GM12875 (cell line): ENCODE data around the gene CYBA.

Source experiments
- H3K4me3 ChIP-seq: one replicate; pipeline ENCODE4 v1.5.1; 2011; ENCODE audit warnings: low read depth, low read length, control low read depth
- CTCF ChIP-seq: IDR thresholded peaks from 2 replicates; pipeline ENCODE4 v1.5.1; 2011; ENCODE audit warnings: low read depth, mild to moderate bottlenecking, control low read depth, inconsistent platforms, low read length, moderate library complexity, borderline replicate concordance; ENCODE audit not compliant: insufficient read depth

CYBA gene

DNA sequence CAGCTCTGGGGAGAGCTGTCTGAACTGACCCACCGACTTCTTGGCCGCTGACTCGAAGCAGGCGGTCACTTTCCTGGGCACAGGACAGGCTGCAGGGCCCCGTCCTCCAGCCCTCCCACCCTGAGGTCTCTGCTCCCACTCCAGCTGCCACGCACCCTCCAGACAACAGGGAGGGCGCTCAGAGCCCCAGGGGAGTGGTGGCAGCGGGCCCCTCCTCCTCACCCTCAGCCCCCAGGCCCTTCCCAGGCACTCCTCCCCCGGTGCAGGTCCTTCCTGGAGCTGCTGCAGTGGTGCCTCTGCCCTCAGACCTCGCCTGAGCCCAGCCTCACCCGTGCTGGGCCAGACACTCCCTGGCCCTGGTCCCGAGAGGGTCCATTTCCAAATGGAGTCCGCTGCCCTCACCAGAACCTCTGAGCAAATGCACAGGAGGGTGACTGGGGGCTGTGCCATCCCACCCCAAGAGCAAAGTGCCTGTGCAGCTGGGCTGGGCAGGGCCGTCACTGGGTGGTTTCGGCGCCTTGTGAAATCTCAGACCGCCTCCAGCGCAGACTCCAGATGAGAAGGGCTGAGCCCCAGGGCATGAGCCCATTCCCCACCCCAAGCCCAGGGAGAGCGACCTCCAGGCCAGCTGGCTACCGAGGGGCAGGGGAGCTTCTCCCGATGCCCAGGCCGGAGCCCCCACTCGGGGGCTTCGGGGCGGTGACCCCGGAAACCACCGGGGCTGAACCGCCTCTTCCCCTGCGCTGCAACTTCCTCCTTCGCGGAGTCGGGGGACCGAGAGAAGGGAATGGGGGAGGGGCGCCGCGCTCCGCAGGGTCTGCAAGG is 717 bp downstream of the CYBA start:
- TF ChIP-seq CTCF = no peak
- peak overlapping the region; percentile 97 for H3K4me3 ChIP-seq

- no peak for TF ChIP-seq CTCF
- peak overlapping the region; percentile 97 for H3K4me3 ChIP-seq
Measured at GRCh38 chr16:88649195-88649923, 1.5 kb downstream of the CYBA start.

DNA sequence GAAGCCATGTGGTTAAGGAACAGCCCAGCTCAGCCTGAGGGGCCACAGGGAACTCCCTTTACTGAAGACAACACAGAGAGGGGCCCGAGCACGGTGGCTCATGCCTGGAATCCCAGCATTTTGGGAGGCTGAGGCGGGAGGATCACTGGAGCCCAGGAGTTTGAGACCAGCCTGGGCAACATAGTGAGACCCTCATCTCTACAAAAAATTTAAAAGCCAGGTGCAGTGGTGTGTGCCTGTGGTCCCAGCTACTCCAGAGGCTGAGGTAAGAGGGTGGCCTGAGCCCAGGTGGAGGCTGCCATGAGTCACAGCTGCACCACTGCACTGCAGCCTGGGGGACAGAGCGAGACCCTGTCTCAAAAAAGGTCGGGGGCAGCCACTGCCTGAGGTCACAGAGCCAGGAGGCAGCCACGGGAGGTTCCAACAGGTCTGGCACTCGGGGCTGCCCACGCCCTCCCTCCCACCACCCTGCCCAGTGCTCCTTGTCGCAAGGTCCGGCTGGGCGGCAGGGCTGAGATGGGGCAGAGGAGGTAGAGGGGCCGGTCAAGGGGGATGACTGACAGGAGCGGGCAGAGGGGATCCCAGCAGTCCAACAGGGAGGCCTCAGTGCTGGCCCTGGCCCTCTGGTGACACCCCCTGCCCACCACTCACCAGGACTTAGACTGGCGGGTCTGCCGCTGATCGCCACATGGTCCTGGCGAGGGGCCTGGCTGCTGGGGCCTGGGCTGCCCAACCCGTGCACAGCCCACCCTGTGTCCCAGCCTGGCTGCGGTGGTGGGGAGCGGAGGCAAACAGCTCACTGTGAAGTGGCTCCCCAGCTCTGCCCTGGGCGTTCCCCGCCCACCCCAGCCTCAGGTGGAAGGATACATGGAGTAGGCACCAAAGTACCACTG is 3.4 kb downstream of the CYBA start:
- TF ChIP-seq CTCF = no peak

GRCh38 chr16:88646345-88647034 is 4.4 kb downstream of the CYBA start:
- TF ChIP-seq CTCF = no peak
- H3K4me3 ChIP-seq = no peak overlapping the region

More for the DNA sequence above, 3.4 kb downstream of the CYBA start:
- H3K4me3 ChIP-seq = no peak overlapping the region

DNA sequence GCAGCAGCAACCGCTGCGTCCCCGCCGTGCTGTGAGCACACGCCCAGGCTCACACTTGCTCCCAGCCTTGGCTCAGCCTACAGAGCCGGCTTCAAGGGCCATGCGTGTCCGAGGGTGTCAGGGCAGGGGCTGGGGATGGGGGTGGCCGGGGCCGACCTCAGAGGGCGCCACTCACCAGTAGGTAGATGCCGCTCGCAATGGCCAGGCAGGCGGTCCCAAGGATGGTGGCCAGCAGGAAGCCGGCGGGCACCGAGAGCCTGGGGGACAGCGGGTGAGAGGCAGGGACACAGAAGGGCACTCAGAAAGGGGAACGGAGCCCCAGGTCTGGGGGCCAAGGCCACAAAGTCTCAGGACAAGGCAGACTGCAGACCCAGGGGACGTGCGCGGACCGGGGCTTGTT is 4.9 kb downstream of the CYBA start:
- TF ChIP-seq CTCF = no peak
- no peak overlapping the region for H3K4me3 ChIP-seq

GRCh38 chr16:88645455-88645854 is 5.4 kb downstream of the CYBA start:
- no peak for TF ChIP-seq CTCF
- no peak overlapping the region for H3K4me3 ChIP-seq
